Measurements from ENCODE around the gene ADD1.
A peak's percentile ranks its signal among the peaks of the same experiment; 100 is the strongest.
"Not testable (repeated sequence)": the region's sequence is repeated elsewhere in the genome, so short reads cannot be mapped to it uniquely, and the experiment has no call there.

Gene ADD1

GRCh38 chr4:2944586-2945526 lies 101.2 kb downstream of the ADD1 start:
- DNase-seq (ENCODE audit: low spot score) = no peak

GRCh38 chr4:2945619-2946604 lies 102.3 kb downstream of the ADD1 start:
- not testable (repeated sequence) for DNase-seq (ENCODE audit: low spot score)

- no peak for DNase-seq (ENCODE audit: low spot score)
Measured at GRCh38 chr4:2946812-2947600, 103.4 kb downstream of the ADD1 start.

GRCh38 chr4:2947926-2948325 lies 104.3 kb downstream of the ADD1 start:
- no peak for DNase-seq (ENCODE audit: low spot score)

- DNase-seq (ENCODE audit: low spot score) = no peak
Measured at GRCh38 chr4:2948895-2949781, 105.5 kb downstream of the ADD1 start.

- no peak for DNase-seq (ENCODE audit: low spot score)
Measured at GRCh38 chr4:2949782-2950125, 106.1 kb downstream of the ADD1 start.

GRCh38 chr4:2950221-2950989 lies 106.8 kb downstream of the ADD1 start:
- no peak for DNase-seq (ENCODE audit: low spot score)

GRCh38 chr4:2953496-2953895 lies 109.9 kb downstream of the ADD1 start:
- no peak for DNase-seq (ENCODE audit: low spot score)

GRCh38 chr4:2954358-2955185 lies 110.9 kb downstream of the ADD1 start:
- DNase-seq (ENCODE audit: low spot score) = peak; percentile 32

GRCh38 chr4:2955186-2956044 lies 111.8 kb downstream of the ADD1 start:
- DNase-seq (ENCODE audit: low spot score) = not testable (repeated sequence)

- no peak for DNase-seq (ENCODE audit: low spot score)
Measured at GRCh38 chr4:2958446-2958845, 114.8 kb downstream of the ADD1 start.

GRCh38 chr4:2960450-2960849 lies 116.8 kb downstream of the ADD1 start:
- DNase-seq (ENCODE audit: low spot score) = not testable (repeated sequence)

- DNase-seq (ENCODE audit: low spot score) = no peak
Measured at GRCh38 chr4:2961421-2961810, 117.8 kb downstream of the ADD1 start.

- DNase-seq (ENCODE audit: low spot score) = no peak
Measured at GRCh38 chr4:2961811-2962441, 118.3 kb downstream of the ADD1 start.

GRCh38 chr4:2962614-2963174 lies 119.0 kb downstream of the ADD1 start:
- no peak for DNase-seq (ENCODE audit: low spot score)

GRCh38 chr4:2963175-2963965 lies 119.7 kb downstream of the ADD1 start, which contains the start of the genes GRK4 and NOP14:
GRK4 (plus strand) TSS chr4:2963571; CDS start chr4:2964071, 500 bp downstream.
NOP14 (minus strand) TSS chr4:2963406; CDS start chr4:2963319, 87 bp downstream.
- DNase-seq (ENCODE audit: low spot score) = peak; percentile 98
